HG03558 (cell line): ENCODE results near the gene CCDC102A.

ENCODE experiments used
- ATAC-seq: cut with Tn5 transposase; IDR thresholded peaks from one replicate; pipeline ENCODE4 v1.9.1; 2021; ENCODE audit warnings: moderate number of reproducible peaks; ENCODE audit not compliant: unreplicated experiment; ENCODE audit errors: extremely low read depth

CCDC102A gene

DNA sequence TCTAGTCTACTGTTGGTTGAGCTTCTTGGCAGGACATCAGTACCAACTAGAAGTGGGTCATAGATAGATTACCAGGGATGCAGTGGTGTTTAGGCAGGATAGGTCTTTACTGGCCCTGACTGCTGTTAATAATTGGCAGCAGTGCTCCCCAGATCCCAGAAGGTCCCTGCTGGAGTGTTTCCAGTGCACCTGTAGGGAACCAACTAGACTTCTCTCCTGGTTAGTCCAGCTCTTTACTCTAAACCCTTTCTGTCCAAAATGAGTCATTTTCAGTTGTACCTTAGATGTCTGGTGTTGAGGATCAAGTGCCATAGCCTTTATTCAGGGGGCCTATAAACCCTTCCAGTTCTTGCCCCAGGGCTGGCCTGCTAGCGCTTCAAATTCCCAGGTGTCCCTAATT, 65.2 kb downstream of the CCDC102A start:
- ATAC-seq = no peak

DNA sequence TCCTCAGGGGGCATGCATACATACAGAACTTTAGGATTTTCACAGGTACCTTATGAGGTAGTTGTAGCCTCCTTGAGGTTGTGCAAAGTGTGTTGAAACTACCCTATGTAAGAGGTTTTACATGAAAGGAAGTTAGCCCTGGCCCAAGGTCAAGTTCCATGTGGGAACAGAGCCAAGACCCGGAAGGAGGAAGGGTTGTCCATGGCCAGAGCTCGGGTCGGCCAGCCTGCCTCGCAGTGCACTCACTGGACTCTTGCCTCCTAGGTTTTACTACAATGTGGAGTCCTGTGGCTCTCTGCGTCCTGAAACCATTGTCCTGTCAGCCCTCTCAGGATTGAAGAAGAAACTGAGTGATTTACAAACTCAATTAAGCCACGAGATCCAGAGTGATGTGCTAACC, 65.7 kb downstream of the CCDC102A start:
- ATAC-seq = no peak

DNA sequence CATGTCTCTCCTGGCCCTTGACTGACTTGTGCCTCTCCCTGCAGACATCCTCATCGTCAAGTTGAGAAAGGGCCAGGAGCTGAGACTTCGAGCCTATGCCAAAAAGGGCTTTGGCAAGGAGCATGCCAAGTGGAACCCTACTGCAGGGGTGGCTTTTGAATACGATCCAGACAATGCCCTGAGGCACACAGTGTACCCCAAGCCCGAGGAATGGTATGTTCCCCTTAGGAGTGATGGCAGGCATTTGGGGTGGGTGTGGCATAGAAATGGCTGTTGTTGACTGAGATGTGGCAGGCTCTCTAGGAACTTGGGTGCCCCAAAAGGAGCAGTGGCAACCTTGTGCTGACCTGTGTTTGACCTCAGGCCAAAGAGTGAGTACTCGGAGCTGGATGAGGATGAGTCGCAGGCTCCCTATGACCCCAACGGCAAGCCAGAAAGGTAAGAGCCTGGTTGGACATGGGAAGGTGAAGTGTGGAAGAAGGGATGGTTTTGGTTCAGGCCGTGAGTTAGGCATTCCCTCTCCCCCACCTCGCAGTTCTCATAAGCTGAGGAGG, 66.4 kb downstream of the CCDC102A start:
- no peak for ATAC-seq

DNA sequence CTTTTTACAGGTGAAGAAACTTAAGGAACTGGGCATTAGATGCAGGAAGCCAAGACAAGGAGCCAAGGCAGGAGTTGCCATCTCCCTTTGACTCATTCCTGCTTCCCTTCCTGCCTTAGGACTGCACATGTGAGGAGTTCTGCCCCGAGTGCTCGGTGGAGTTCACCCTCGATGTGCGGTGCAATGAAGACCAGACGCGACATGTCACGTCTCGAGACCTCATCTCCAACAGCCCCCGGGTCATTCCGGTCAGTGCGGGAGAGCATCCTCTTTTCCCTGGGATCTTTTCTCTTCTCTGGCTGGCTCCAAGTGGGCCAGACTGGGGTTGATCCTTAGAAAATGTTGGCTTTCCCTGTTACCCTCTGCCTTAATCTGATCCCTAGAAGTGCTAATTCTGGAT, 67.3 kb downstream of the CCDC102A start:
- no peak for ATAC-seq

DNA sequence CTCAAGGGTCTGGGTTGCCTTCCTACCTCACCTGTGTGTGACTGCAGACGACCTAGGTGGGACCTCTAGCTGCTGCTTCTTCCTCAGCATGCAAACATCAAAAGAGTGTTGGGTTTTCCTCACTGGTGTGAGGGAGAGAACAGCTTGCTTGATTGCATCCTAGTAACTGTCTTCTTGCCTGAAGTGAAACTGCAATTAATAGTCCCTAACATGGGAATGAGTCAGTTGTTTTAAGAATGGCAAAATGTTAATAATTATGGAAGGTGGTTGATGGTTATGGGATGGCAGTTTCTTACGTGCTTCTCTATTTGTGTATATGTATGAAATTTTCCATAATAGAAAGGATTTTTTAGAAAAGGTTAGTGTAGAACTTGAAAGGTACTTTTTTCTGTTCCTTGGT, 68.0 kb downstream of the CCDC102A start:
- no peak for ATAC-seq

DNA sequence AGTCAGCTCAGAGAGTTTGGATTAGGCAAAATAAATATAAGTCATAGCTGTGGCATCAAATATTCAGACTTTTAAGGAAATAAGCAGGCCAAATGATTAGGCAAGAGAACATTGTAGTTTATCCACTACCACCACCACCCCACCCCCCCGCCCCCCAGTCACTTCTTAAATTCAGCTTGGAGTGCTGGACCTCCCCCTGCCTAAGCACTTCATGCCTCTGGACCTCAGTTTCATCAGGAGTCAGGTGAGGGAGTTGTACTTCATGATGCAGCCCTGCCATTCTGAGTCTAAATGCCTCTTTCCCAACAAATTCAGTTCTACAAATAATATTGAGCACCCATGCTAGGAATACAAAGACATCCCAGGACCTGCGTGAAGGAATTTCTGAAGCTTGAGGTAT, 71.8 kb downstream of the CCDC102A start:
- no peak for ATAC-seq

DNA sequence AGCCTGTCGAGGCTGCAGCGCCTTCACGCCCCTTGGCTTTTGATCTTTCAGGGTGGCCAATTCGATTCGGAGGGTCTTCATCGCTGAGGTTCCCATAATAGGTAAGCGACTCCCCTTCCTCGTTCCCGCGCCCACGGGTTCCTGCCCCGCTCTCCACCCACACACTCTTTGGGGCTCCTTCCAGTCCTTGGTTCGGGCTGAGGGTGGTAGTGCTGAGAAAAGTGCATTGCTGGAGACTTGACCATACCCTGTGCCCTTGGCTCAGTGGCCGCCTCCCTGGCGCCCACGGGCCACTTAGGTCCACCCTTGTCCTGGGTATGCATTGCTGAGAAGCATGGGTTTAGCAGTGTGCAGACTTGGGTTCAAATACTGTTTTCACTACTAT, 73.4 kb downstream of the CCDC102A start:
- no peak for ATAC-seq

DNA sequence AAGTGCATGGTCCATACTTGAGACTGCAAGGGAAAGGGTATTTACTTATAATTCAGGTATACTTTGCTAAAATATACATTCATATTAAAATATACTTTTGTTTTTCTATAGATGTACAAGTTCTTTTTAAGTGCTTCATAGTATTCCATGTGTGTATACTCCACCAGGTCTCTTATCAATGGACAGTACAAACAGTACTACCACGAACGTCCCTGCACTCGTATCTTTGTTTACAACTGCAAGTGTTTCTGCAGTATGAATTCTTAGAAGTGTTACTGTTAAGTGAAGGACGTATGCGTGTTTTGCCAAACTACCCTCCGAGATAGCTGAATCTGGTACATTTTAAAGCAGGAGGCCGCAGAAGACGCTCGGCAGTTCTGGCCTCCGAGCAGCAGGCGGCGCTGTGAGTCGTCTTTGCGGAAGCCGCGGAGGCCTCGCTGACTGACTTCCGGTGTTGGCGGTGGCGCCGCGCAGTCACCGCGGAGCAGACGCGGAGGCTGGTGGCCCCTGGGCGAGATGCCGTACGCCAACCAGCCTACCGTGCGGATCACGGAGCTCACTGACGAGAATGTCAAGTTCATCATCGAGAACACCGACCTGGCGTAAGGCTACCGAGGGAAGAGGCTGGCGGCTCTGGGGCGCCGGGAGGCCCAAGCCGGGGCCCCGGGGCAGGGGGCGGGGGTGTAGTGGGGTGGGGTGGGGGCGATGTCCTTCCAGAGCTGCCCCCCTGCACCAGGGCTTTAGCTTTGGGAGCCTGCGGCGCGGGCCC, 74.0 kb downstream of the CCDC102A start, which contains the start of gene POLR2C:
POLR2C (plus strand) TSS at position 471 of the 769 bp plus-strand sequence; CDS start at position 517, 46 bp downstream.
- peak; percentile 51 for ATAC-seq
